ENCODE measurements around the gene CACNG8.

The CACNG8 gene

GRCh38 chr19:53992815-53993214, 30.1 kb downstream of the CACNG8 start:
- no peak for DNase-seq (ENCODE audit: low spot score)

- no peak for DNase-seq (ENCODE audit: low spot score)
These were observed 30.7 kb downstream of the CACNG8 start for GRCh38 chr19:53993448-53993847.

GRCh38 chr19:53994811-53995210, 32.1 kb downstream of the CACNG8 start:
- no peak for DNase-seq (ENCODE audit: low spot score)

GRCh38 chr19:53998223-53998622, 35.5 kb downstream of the CACNG8 start:
- no peak for DNase-seq (ENCODE audit: low spot score)

- no peak for DNase-seq (ENCODE audit: low spot score)
These were observed 37.0 kb downstream of the CACNG8 start for GRCh38 chr19:53999694-54000093.

- no peak for DNase-seq (ENCODE audit: low spot score)
These were observed 38.8 kb downstream of the CACNG8 start for GRCh38 chr19:54001496-54001895.

- DNase-seq (ENCODE audit: low spot score) = no peak
These were observed 40.0 kb downstream of the CACNG8 start for GRCh38 chr19:54002495-54003315.

- DNase-seq (ENCODE audit: low spot score) = no peak
These were observed 46.7 kb downstream of the CACNG8 start for GRCh38 chr19:54009440-54009839.

- DNase-seq (ENCODE audit: low spot score) = no peak
These were observed 47.7 kb downstream of the CACNG8 start for GRCh38 chr19:54010474-54010873.

GRCh38 chr19:54011507-54012211, 48.9 kb downstream of the CACNG8 start:
- no peak for DNase-seq (ENCODE audit: low spot score)

GRCh38 chr19:54013866-54014265, 51.1 kb downstream of the CACNG8 start:
- no peak for DNase-seq (ENCODE audit: low spot score)

- DNase-seq (ENCODE audit: low spot score) = no peak
These were observed 52.3 kb downstream of the CACNG8 start for GRCh38 chr19:54014920-54015560.

- DNase-seq (ENCODE audit: low spot score) = peak; percentile 39
These were observed 54.5 kb downstream of the CACNG8 start for GRCh38 chr19:54017261-54017660.

GRCh38 chr19:54021363-54021762, 58.6 kb downstream of the CACNG8 start:
- DNase-seq (ENCODE audit: low spot score) = no peak

GRCh38 chr19:54021932-54022331, 59.2 kb downstream of the CACNG8 start:
- DNase-seq (ENCODE audit: low spot score) = no peak

- DNase-seq (ENCODE audit: low spot score) = no peak
These were observed 60.5 kb downstream of the CACNG8 start for GRCh38 chr19:54023191-54023590.

- DNase-seq (ENCODE audit: low spot score) = peak; percentile 14
These were observed 61.9 kb downstream of the CACNG8 start for GRCh38 chr19:54024660-54025059.

- DNase-seq (ENCODE audit: low spot score) = no peak
These were observed 63.9 kb downstream of the CACNG8 start for GRCh38 chr19:54026656-54027055.

GRCh38 chr19:54029301-54029700, 66.6 kb downstream of the CACNG8 start:
- no peak for DNase-seq (ENCODE audit: low spot score)

- DNase-seq (ENCODE audit: low spot score) = peak; percentile 58
These were observed 67.3 kb downstream of the CACNG8 start for GRCh38 chr19:54029930-54030490.

GRCh38 chr19:54030895-54031586, 68.3 kb downstream of the CACNG8 start:
- no peak for DNase-seq (ENCODE audit: low spot score)

Measured in kidney tubule cell (primary cell).